ENCODE data around the gene NOSIP. TPM values are rescaled to one million over a fixed set of nuclear protein-coding genes. Genes with fewer than 3 reads are reported as not detected.
"Not testable (repeated sequence)": the region's sequence is repeated elsewhere in the genome, so short reads cannot be mapped to it uniquely, and the experiment has no call there.

NOSIP gene
- total RNA-seq, 2 experiments from 2014 or later = 202 to 203 TPM

DNA sequence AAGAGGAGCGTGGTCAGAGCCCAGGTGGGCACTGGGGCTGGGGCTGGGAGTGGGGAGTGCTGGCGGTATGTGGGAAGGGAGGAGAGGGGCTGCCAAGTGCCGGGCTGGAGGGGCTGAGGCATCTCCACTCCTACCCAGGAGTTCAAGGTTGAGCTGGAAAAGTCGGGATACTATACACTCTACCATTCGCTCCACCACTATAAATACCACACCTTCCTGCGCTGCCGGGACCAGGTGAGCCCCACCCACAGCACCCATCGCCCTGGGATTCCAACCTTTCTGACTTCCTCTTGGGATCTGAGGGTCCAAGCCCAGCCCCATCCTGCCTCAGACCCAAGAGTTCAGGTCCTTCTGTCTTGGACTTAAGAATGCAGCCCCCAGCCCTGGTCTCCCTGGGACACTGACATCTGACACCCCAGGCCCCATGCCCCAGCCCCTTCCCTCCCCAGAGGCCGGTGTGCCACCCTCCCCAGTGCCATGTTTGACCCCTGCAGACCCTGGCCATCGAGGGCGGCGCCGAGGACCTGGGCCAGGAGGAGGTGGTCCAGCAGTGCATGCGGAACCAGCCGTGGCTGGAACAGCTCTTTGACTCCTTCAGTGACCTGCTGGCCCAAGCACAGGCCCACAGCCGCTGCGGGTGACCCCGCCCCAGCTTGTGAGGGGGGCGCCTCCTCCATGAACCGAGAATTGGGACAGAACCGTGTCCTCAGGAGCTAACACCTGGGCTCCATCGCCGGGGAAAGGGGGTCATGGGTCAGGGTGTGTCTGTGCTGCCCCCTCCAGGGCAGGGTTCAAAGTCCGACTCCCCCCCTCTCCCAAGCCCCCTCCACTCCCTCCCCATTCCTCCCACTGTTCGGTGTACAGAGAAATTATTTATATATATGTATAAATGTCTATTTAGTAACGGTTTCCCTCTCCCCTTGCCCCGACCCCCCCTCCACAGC, 44.9 kb upstream of the NOSIP start:
- H3K27ac Mint-ChIP-seq = no peak overlapping the region
- TF ChIP-seq, protein P1, sequence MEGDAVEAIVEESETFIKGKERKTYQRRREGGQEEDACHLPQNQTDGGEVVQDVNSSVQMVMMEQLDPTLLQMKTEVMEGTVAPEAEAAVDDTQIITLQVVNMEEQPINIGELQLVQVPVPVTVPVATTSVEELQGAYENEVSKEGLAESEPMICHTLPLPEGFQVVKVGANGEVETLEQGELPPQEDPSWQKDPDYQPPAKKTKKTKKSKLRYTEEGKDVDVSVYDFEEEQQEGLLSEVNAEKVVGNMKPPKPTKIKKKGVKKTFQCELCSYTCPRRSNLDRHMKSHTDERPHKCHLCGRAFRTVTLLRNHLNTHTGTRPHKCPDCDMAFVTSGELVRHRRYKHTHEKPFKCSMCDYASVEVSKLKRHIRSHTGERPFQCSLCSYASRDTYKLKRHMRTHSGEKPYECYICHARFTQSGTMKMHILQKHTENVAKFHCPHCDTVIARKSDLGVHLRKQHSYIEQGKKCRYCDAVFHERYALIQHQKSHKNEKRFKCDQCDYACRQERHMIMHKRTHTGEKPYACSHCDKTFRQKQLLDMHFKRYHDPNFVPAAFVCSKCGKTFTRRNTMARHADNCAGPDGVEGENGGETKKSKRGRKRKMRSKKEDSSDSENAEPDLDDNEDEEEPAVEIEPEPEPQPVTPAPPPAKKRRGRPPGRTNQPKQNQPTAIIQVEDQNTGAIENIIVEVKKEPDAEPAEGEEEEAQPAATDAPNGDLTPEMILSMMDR (IDR thresholded peaks at IDR 0.05) = no peak
- CTCF ChIA-PET = no interaction called here
- Histone ChIP-seq H3K4me3 (ENCODE audit: low read length) (no peak overlapping the region), H3K27me3 (ENCODE audit: control insufficient read depth in 1 of 2, insufficient read depth in 2 of 2, low read length in 2 of 2) (no peaks in the 10 kb centered on the region), H3K4me1 (ENCODE audit: insufficient read depth, low read length) (no peaks in the 10 kb centered on the region), H3K9me3 (ENCODE audit: control insufficient read depth in 1 of 2, insufficient read depth in 1 of 2, low read length in 2 of 2) (no peaks in the 10 kb centered on the region), H3K36me3 (ENCODE audit: insufficient read depth, low read length) (peaks cover 40% of the 10 kb centered on the region), H3K27ac (ENCODE audit: low read depth in 1 of 2, low read length in 2 of 2) (no peak overlapping the region)
- ATAC-seq (ENCODE audit: poor library complexity) (no peak), DNase-seq (no peak)
- POLR2A ChIA-PET = no interaction called here
- H3K36me3 Mint-ChIP-seq (ENCODE audit: low read depth) = peaks cover 46% of the 10 kb centered on the region
- no peaks in the 10 kb centered on the region for H3K9me3 Mint-ChIP-seq
- intact Hi-C loops (cut with DNase I, micrococcal nuclease) = no loop called here
- H3K4me1 Mint-ChIP-seq (ENCODE audit: low read depth) = peaks cover 5% of the 10 kb centered on the region
- H3K4me3 Mint-ChIP-seq = no peak overlapping the region
- H3K27me3 Mint-ChIP-seq = no peaks in the 10 kb centered on the region

DNA sequence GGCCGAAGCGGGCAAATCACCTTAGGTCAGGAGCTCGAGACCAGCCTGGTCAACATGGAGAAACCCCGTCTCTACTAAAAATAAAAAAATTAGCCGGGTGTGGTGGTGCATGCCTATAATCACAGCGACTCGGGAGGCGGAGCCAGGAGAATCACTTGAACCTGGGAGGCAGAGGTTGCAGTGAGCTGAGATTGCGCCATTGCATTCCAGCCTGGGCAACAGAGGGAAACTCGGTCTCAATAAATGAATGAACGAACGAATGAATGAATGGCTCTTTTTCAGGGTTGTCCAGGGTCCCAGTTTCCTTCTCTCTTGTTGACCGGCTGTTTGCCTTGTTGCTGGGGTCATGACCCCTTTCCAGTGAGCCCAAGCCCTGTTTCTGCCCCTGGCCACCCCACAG, 37.5 kb upstream of the NOSIP start:
- H3K27ac Mint-ChIP-seq; intact Hi-C loops (cut with DNase I, micrococcal nuclease); CTCF ChIA-PET; H3K4me1 Mint-ChIP-seq (ENCODE audit: low read depth); H3K9me3 Mint-ChIP-seq; H3K27me3 ChIP-seq (ENCODE audit: control insufficient read depth in 1 of 2, insufficient read depth in 2 of 2, low read length in 2 of 2); H3K27ac ChIP-seq (ENCODE audit: low read depth in 1 of 2, low read length in 2 of 2); H3K4me1 ChIP-seq (ENCODE audit: insufficient read depth, low read length); DNase-seq; H3K4me3 Mint-ChIP-seq; H3K27me3 Mint-ChIP-seq; H3K4me3 ChIP-seq (ENCODE audit: low read length); ATAC-seq (ENCODE audit: poor library complexity): not testable (repeated sequence)
- peaks cover 0 to 17% of the 10 kb centered on the region in 2 experiments for H3K9me3 ChIP-seq (ENCODE audit: control insufficient read depth in 1 of 2, insufficient read depth in 1 of 2, low read length in 2 of 2)
- H3K36me3 ChIP-seq (ENCODE audit: insufficient read depth, low read length) = peaks cover 80% of the 10 kb centered on the region
- POLR2A ChIA-PET = interaction anchor here (0.6 kb wide), 1 partner anchor 41 kb away, joined by 3 read pairs; no protein-coding TSS in a partner anchor
- peaks cover 77% of the 10 kb centered on the region for H3K36me3 Mint-ChIP-seq (ENCODE audit: low read depth)

DNA sequence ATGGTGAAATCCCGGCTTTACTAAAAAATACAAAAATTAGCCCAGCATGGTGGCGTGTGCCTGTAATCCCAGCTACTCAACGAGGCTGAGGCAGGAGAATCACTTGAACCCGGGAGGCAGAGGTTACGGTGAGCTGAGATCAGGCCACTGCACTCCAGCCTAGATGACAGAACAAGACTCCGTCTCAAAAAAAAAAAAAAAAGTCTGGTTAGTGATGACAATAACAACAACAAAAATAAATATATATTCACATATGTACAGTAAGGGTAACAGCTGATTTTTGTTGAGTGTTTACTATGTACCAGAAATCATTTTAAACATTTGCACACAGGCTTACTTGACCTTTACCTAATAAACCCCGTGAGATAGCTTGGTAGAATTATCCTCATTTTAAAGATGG, 36.6 kb upstream of the NOSIP start:
- Histone ChIP-seq H3K36me3 (ENCODE audit: insufficient read depth, low read length) (peaks cover 84% of the 10 kb centered on the region), H3K9me3 (ENCODE audit: control insufficient read depth in 1 of 2, insufficient read depth in 1 of 2, low read length in 2 of 2) (peaks cover 0 to 17% of the 10 kb centered on the region in 2 experiments), H3K4me3 (ENCODE audit: low read length) (no peak overlapping the region), H3K4me1 (ENCODE audit: insufficient read depth, low read length) (peaks cover 7% of the 10 kb centered on the region), H3K27ac (ENCODE audit: low read depth in 1 of 2, low read length in 2 of 2) (no peak overlapping the region), H3K27me3 (ENCODE audit: control insufficient read depth in 1 of 2, insufficient read depth in 2 of 2, low read length in 2 of 2) (no peaks in the 10 kb centered on the region)
- CTCF ChIA-PET = no interaction called here
- Mint-ChIP-seq H3K4me3 (no peak overlapping the region), H3K27ac (no peak overlapping the region), H3K36me3 (ENCODE audit: low read depth) (peaks cover 77% of the 10 kb centered on the region), H3K27me3 (no peaks in the 10 kb centered on the region), H3K4me1 (ENCODE audit: low read depth) (peaks cover 8% of the 10 kb centered on the region), H3K9me3 (no peaks in the 10 kb centered on the region)
- POLR2A ChIA-PET = interaction anchor here (1.1 to 1.2 kb wide), 2 partner anchors 23 to 36 kb away, joined by 3 to 4 read pairs; partner anchors contain the start of genes PRRG2 and RRAS
- TF ChIP-seq, protein P1 (IDR thresholded peaks at IDR 0.05) = no peak
- ATAC-seq (ENCODE audit: poor library complexity) (no peak), DNase-seq (no peak)
- intact Hi-C loops (cut with DNase I, micrococcal nuclease) = no loop called here

Data from CD4-positive, alpha-beta T cell (primary cell).